Gastroesophageal sphincter (tissue), 4 donors: ENCODE measurements around the gene SLC30A3. TPM values are rescaled to one million over a fixed set of nuclear protein-coding genes. Genes with fewer than 3 reads are reported as not detected.

Experiments
- ATAC-seq: fragments of 150-250 bp; one replicate; pipeline ENCODE4 v1.9.1; 2016; ENCODE audit warnings: mild to moderate bottlenecking, moderate library complexity
- H3K27ac ChIP-seq, 4 donors: fragments of 200-600 bp; sonication (generic) in 3 of 4; 1 replicate in 3 of 4; 2 replicates in 1 of 4; pipeline ENCODE4 v1.5.1; 2016 to 2019
- H3K27me3 ChIP-seq: fragments of 200-600 bp; sonication (generic); one replicate; pipeline ENCODE4 v1.5.1; 2019
- H3K36me3 ChIP-seq, 2 donors: fragments of 200-600 bp; sonication (generic); one replicate each; pipeline ENCODE4 v1.5.1; 2019; ENCODE audit warnings: control low read depth in 1 of 2
- H3K4me1 ChIP-seq, 3 donors: fragments of 200-600 bp; sonication (generic); 1 replicate in 2 of 3; 2 replicates in 1 of 3; pipeline ENCODE4 v1.5.1; 2016 to 2019; ENCODE audit warnings: control low read depth in 2 of 3
- H3K4me3 ChIP-seq, 2 donors: fragments of 200-600 bp; sonication (generic); one replicate each; pipeline ENCODE4 v1.5.1; 2019; ENCODE audit warnings: mild to moderate bottlenecking in 1 of 2, moderate library complexity in 1 of 2
- H3K9me3 ChIP-seq, 3 donors: fragments of 200-600 bp; sonication (generic); one replicate each; pipeline ENCODE4 v1.5.1; 2017 to 2019; ENCODE audit warnings: control low read depth in 2 of 3
- EP300 ChIP-seq: sonication (generic); formaldehyde crosslinking; IDR thresholded peaks from one replicate; pipeline ENCODE4 v1.6.1; 2017; ENCODE audit warnings: antibody characterized with exemption, mild to moderate bottlenecking
- POLR2A ChIP-seq, 2 donors: fragments of 450-650 bp; IDR thresholded peaks; one replicate each; pipeline ENCODE4 v1.6.1; 2017; ENCODE audit warnings: antibody characterized with exemption in 2 of 2, mild to moderate bottlenecking in 2 of 2, moderate library complexity in 1 of 2
- POLR2AphosphoS5 ChIP-seq: sonication (generic); formaldehyde crosslinking; IDR thresholded peaks from one replicate; pipeline ENCODE4 v1.6.1; 2017; ENCODE audit warnings: antibody characterized with exemption
- WGBS, 2 donors: methylation state at CpG; one replicate each; pipeline ENCODE4 v1.1.5; 2018; ENCODE audit warnings: low coverage in 1 of 2; 5-methylcytosine and 5-hydroxymethylcytosine counted together
- total RNA-seq, 4 donors: library from RNA; depleted of rRNA; stranded (reverse); fragments of >200 nt; gene quantifications; one replicate each; pipeline ENCODE4 v1.1.0, GENCODE V29; 2016
- TF ChIP-seq, protein P1 (sequence below), 4 experiments: fragments of 200-600 bp in 2 of 4; fragments of 450-650 bp in 2 of 4; sonication (generic) in 1 of 4; IDR thresholded peaks; one replicate each; pipeline ENCODE4 v1.5.1; 2017 to 2019; ENCODE audit warnings: antibody characterized with exemption in 4 of 4, mild to moderate bottlenecking in 2 of 4, moderate library complexity in 2 of 4

The SLC30A3 gene
- total RNA-seq, 4 donors from 2014 or later, result not detected

DNA sequence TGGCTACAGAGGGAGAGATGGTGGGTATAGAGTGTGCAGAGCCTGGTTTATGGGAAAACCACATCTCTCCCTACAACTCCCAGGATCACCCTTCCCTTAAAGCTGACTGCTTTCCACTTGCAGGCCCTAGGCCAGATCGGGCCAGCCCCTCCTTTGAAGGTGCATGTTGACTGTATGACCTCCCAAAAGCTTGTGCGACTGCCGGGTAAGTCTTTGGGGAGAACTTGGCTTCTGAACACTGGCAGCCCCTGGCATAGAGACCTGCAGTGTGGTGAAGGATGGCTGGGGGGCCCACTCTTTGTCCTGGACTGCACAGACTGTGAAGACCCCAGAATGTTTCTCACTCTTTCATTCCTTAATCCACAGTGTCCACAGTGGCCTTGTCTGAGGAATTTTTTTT lies 26.2 kb downstream of the SLC30A3 start:
- H3K36me3 ChIP-seq, result peaks cover 0 to 100% of the 10 kb centered on the region in 2 donors
- H3K27ac ChIP-seq, result no peak overlapping the region
- H3K27me3 ChIP-seq, result no peaks in the 10 kb centered on the region
- WGBS, 2 donors, result 96 to 100% methylated on average over 3 of the region's 3 CpGs
- TF ChIP-seq, protein P1, sequence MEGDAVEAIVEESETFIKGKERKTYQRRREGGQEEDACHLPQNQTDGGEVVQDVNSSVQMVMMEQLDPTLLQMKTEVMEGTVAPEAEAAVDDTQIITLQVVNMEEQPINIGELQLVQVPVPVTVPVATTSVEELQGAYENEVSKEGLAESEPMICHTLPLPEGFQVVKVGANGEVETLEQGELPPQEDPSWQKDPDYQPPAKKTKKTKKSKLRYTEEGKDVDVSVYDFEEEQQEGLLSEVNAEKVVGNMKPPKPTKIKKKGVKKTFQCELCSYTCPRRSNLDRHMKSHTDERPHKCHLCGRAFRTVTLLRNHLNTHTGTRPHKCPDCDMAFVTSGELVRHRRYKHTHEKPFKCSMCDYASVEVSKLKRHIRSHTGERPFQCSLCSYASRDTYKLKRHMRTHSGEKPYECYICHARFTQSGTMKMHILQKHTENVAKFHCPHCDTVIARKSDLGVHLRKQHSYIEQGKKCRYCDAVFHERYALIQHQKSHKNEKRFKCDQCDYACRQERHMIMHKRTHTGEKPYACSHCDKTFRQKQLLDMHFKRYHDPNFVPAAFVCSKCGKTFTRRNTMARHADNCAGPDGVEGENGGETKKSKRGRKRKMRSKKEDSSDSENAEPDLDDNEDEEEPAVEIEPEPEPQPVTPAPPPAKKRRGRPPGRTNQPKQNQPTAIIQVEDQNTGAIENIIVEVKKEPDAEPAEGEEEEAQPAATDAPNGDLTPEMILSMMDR (IDR thresholded peaks at IDR 0.05), result no peak
- TF ChIP-seq POLR2AphosphoS5 (no peak), EP300 (no peak), POLR2A (IDR thresholded peaks at IDR 0.05) (no peak)
- H3K4me1 ChIP-seq, result no peaks in the 10 kb centered on the region
- H3K4me3 ChIP-seq, result no peak overlapping the region
- no peaks in the 10 kb centered on the region for H3K9me3 ChIP-seq
- ATAC-seq, result no peak

DNA sequence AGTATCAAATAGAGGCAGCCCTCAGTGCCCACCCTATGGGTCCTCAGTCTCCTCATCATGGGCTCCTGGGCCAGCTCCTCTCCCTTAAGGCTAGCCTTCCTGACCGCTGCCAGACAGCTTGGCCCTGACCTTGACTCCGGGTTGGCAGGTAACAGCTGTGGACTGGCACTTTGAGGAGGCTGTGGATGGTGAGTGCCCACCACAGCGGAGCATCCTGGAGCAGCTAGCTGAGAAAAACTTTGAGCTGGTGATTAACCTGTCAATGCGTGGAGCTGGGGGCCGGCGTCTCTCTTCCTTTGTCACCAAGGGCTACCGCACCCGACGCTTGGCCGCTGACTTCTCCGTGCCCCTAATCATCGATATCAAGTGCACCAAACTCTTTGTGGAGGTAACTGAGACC lies 26.7 kb downstream of the SLC30A3 start:
- no peaks in the 10 kb centered on the region for H3K9me3 ChIP-seq
- peaks cover 0 to 100% of the 10 kb centered on the region in 2 donors for H3K36me3 ChIP-seq
- no peaks in the 10 kb centered on the region for H3K27me3 ChIP-seq
- no peak for ATAC-seq
- H3K27ac ChIP-seq, result no peak overlapping the region
- no peaks in the 10 kb centered on the region for H3K4me1 ChIP-seq
- TF ChIP-seq POLR2AphosphoS5 (no peak), EP300 (no peak), POLR2A (IDR thresholded peaks at IDR 0.05) (no peak)
- TF ChIP-seq, protein P1 (IDR thresholded peaks at IDR 0.05), result no peak
- no peak overlapping the region for H3K4me3 ChIP-seq
- 96 to 100% methylated on average over 1 to 5 of the region's 12 CpGs for WGBS, 2 donors

DNA sequence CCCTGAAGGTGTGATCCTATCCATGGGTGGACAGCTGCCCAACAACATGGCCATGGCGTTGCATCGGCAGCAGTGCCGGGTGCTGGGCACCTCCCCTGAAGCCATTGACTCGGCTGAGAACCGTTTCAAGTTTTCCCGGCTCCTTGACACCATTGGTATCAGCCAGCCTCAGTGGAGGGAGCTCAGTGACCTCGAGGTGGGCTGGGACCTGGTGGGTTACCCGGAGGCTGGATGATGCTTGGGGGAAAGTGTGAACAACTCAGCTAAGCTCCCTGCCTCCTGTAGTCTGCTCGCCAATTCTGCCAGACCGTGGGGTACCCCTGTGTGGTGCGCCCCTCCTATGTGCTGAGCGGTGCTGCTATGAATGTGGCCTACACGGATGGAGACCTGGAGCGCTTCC lies 29.5 kb downstream of the SLC30A3 start:
- Histone ChIP-seq H3K9me3 (no peaks in the 10 kb centered on the region), H3K4me3 (no peak overlapping the region), H3K36me3 (peaks cover 0 to 100% of the 10 kb centered on the region in 2 donors), H3K4me1 (no peaks in the 10 kb centered on the region), H3K27ac (no peak overlapping the region), H3K27me3 (no peaks in the 10 kb centered on the region)
- TF ChIP-seq, protein P1 (IDR thresholded peaks at IDR 0.05), result no peak
- no peak for TF ChIP-seq POLR2AphosphoS5
- TF ChIP-seq POLR2A (IDR thresholded peaks at IDR 0.05), result no peak
- TF ChIP-seq EP300, result no peak
- no CpG with 5 or more reads among the region's 14 CpGs for WGBS, 2 donors
- ATAC-seq, result no peak

- TF ChIP-seq POLR2AphosphoS5, result no peak
- ATAC-seq, result no peak
- Histone ChIP-seq H3K9me3 (no peaks in the 10 kb centered on the region), H3K27ac (no peak overlapping the region), H3K4me1 (no peaks in the 10 kb centered on the region), H3K36me3 (peaks cover 0 to 100% of the 10 kb centered on the region in 2 donors), H3K27me3 (no peaks in the 10 kb centered on the region), H3K4me3 (no peak overlapping the region)
- WGBS, 2 donors, result 76 to 80% methylated on average over 2 to 3 of the region's 13 CpGs
Observed at GRCh38 chr2:27231921-27232320, 30.9 kb downstream of the SLC30A3 start.

GRCh38 chr2:27227501-27227900 lies 35.3 kb downstream of the SLC30A3 start:
- TF ChIP-seq EP300 (no peak), POLR2A (IDR thresholded peaks at IDR 0.05) (no peak), POLR2AphosphoS5 (no peak)
- TF ChIP-seq, protein P1 (IDR thresholded peaks at IDR 0.05), result no peak
- Histone ChIP-seq H3K36me3 (peaks cover 0 to 100% of the 10 kb centered on the region in 2 donors), H3K4me1 (no peaks in the 10 kb centered on the region), H3K27me3 (no peaks in the 10 kb centered on the region), H3K4me3 (no peak overlapping the region), H3K9me3 (no peaks in the 10 kb centered on the region), H3K27ac (no peak overlapping the region)
- 80 to 94% methylated on average over 2 of the region's 2 CpGs for WGBS, 2 donors
- ATAC-seq, result no peak
